ENCODE results near the gene SUPT3H. TPM values are rescaled to one million over a fixed set of nuclear protein-coding genes. Genes with fewer than 3 reads are reported as not detected.

SUPT3H gene
- total and polyA plus RNA-seq, 2 of the 8 experiments (the other 6 are each of a cell fraction or from before 2014, with no cell fraction given) = 18.8 to 23.0 TPM

GRCh38 chr6:44855562-44856411 lies 521.9 kb downstream of the SUPT3H start (continued):
- TF ChIP-seq RNF2 (IDR thresholded peaks at IDR 0.05; ENCODE audit: borderline replicate concordance, low read depth, low read length, missing control alignments, poor library complexity, severe bottlenecking) = no peak
